ENCODE data around the gene DCPS.
"Not testable (repeated sequence)": the region's sequence is repeated elsewhere in the genome, so short reads cannot be mapped to it uniquely, and the experiment has no call there.

Gene DCPS

GRCh38 chr11:126343051-126343450, 39.2 kb downstream of the DCPS start:
- no peak for DNase-seq (ENCODE audit: extremely low read depth in 1 of 2, low read depth in 1 of 2)

- DNase-seq (ENCODE audit: extremely low read depth in 1 of 2, low read depth in 1 of 2) = no peak
These were observed 40.6 kb downstream of the DCPS start for GRCh38 chr11:126344141-126345080.

GRCh38 chr11:126345283-126345682, 41.4 kb downstream of the DCPS start:
- no peak for DNase-seq (ENCODE audit: extremely low read depth in 1 of 2, low read depth in 1 of 2)

- no peak for DNase-seq (ENCODE audit: extremely low read depth in 1 of 2, low read depth in 1 of 2)
These were observed 42.1 kb downstream of the DCPS start for GRCh38 chr11:126345759-126346585.

- DNase-seq (ENCODE audit: extremely low read depth in 1 of 2, low read depth in 1 of 2) = no peak
These were observed 42.7 kb downstream of the DCPS start for GRCh38 chr11:126346586-126346940.

- DNase-seq (ENCODE audit: extremely low read depth in 1 of 2, low read depth in 1 of 2) = not testable (repeated sequence)
These were observed 43.1 kb downstream of the DCPS start for GRCh38 chr11:126346946-126347345.

GRCh38 chr11:126347751-126348668, 44.1 kb downstream of the DCPS start:
- DNase-seq (ENCODE audit: extremely low read depth in 1 of 2, low read depth in 1 of 2) = no peak

- DNase-seq (ENCODE audit: extremely low read depth in 1 of 2, low read depth in 1 of 2) = no peak
These were observed 45.1 kb downstream of the DCPS start for GRCh38 chr11:126348806-126349582.

- no peak for DNase-seq (ENCODE audit: extremely low read depth in 1 of 2, low read depth in 1 of 2)
These were observed 47.0 kb downstream of the DCPS start for GRCh38 chr11:126350836-126351235.

GRCh38 chr11:126352163-126352562, 48.3 kb downstream of the DCPS start:
- DNase-seq (ENCODE audit: extremely low read depth in 1 of 2, low read depth in 1 of 2) = no peak

GRCh38 chr11:126352934-126353801, 49.3 kb downstream of the DCPS start:
- peak in 1 of 2 donors; percentile 42 for DNase-seq (ENCODE audit: extremely low read depth in 1 of 2, low read depth in 1 of 2)

GRCh38 chr11:126354631-126355323, 50.9 kb downstream of the DCPS start:
- no peak for DNase-seq (ENCODE audit: extremely low read depth in 1 of 2, low read depth in 1 of 2)

GRCh38 chr11:126355324-126355925, 51.6 kb downstream of the DCPS start, which contains the start of gene ST3GAL4:
Gene ST3GAL4, plus strand, starts transcription at chr11:126355686. Its CDS starts 50,470 bp downstream, at chr11:126406156.
- DNase-seq (ENCODE audit: extremely low read depth in 1 of 2, low read depth in 1 of 2) = peak in 1 of 2 donors; percentile 69

GRCh38 chr11:126355926-126356897, 52.4 kb downstream of the DCPS start:
- no peak for DNase-seq (ENCODE audit: extremely low read depth in 1 of 2, low read depth in 1 of 2)

- DNase-seq (ENCODE audit: extremely low read depth in 1 of 2, low read depth in 1 of 2) = no peak
These were observed 53.4 kb downstream of the DCPS start for GRCh38 chr11:126357055-126357962.

Data from stimulated activated CD8-positive, alpha-beta memory T cell treated with anti-CD3 and anti-CD28 coated beads, Interleukin-7, amount 100 ng/mL, for 48 hours (primary cell).